Hair follicle dermal papilla cell (primary cell): Measurements from ENCODE around the gene UTS2R. TPM values are rescaled to one million over a fixed set of nuclear protein-coding genes. Genes with fewer than 3 reads are reported as not detected.

ENCODE experiments used
- small RNA-seq: library from RNA; depleted of rRNA; stranded (forward); fragments of <200 nt; gene quantifications from one replicate; pipeline ENCODE3, GENCODE V24; 2012
- total RNA-seq: library from RNA; depleted of rRNA; stranded (reverse); fragments of >200 nt; gene quantifications from 2 replicates; pipeline ENCODE4 v1.2.3, GENCODE V29; 2012

UTS2R gene
- 0.32 TPM in 1 of 2 replicates, not detected in the other for total RNA-seq

GRCh38 chr17:82371333-82372248 lies at the start of gene UTS2R:
UTS2R (plus strand) TSS chr17:82371765; CDS start chr17:82374325, 2,560 bp downstream.

GRCh38 chr17:82333279-82334171 lies 38.0 kb upstream of the UTS2R start, which contains the start of gene SECTM1:
SECTM1 (minus strand) TSS chr17:82333766; CDS start chr17:82327240, 6,526 bp downstream.

GRCh38 chr17:82358465-82359350 lies 12.9 kb upstream of the UTS2R start, which contains the start of gene TEX19:
TEX19 (plus strand) TSS chr17:82359247; CDS start chr17:82362151, 2,904 bp downstream.

GRCh38 chr17:82418001-82418986 lies 46.7 kb downstream of the UTS2R start, which contains the start of the genes HEXD and OGFOD3:
HEXD (plus strand) TSS chr17:82418347; CDS start chr17:82419800, 1,453 bp downstream.
OGFOD3 (minus strand) TSS chr17:82418586; CDS start chr17:82418485, 101 bp downstream.

Small RNA genes within 50 kb of the gene (small RNA-seq; reads per million reads assigned to genes)
- gene RF00019 = not detected

Other genes with a start within 250 kb of the UTS2R start
- 21.1 and 30.3 TPM in 2 replicates for gene CCDC57, start 158.9 kb upstream of the UTS2R start, total RNA-seq
- 191 and 226 TPM in 2 replicates for gene SLC16A3, start 142.7 kb upstream of the UTS2R start, total RNA-seq
- 58.8 and 66.0 TPM in 2 replicates for gene CSNK1D, start 98.1 kb upstream of the UTS2R start, total RNA-seq
- 0.24 and 0.32 TPM in 2 replicates for gene CD7, start 54.2 kb upstream of the UTS2R start, total RNA-seq
- 101 and 151 TPM in 2 replicates for gene SECTM1, start 38.0 kb upstream of the UTS2R start, total RNA-seq
- gene TEX19, start 12.5 kb upstream of the UTS2R start, total RNA-seq = not detected in 2 replicates
- gene HEXD, start 46.6 kb downstream of the UTS2R start, total RNA-seq = 22.0 and 35.9 TPM in 2 replicates
- gene OGFOD3, start 46.8 kb downstream of the UTS2R start, total RNA-seq = 37.6 and 45.8 TPM in 2 replicates
- 58.0 and 85.3 TPM in 2 replicates for gene CYBC1, start 79.0 kb downstream of the UTS2R start, total RNA-seq
- gene NARF, start 87.0 kb downstream of the UTS2R start, total RNA-seq = 33.8 and 34.9 TPM in 2 replicates
- 33.3 and 46.2 TPM in 2 replicates for gene FOXK2, start 148.0 kb downstream of the UTS2R start, total RNA-seq